GM18861 (cell line): ENCODE measurements around the gene NCAM2.

Experiments
- ATAC-seq: cut with Tn5 transposase; IDR thresholded peaks from one replicate; pipeline ENCODE4 v1.9.1; 2021; ENCODE audit not compliant: unreplicated experiment

The NCAM2 gene

GRCh38 chr21:21204366-21204996 is 206.3 kb downstream of the NCAM2 start:
- no peak for ATAC-seq

GRCh38 chr21:21205604-21206003 is 207.4 kb downstream of the NCAM2 start:
- no peak for ATAC-seq

- ATAC-seq: no peak
Measured at GRCh38 chr21:21210552-21210951, 212.3 kb downstream of the NCAM2 start.

- ATAC-seq: no peak
Measured at GRCh38 chr21:21213297-21213696, 215.1 kb downstream of the NCAM2 start.

GRCh38 chr21:21216047-21216446 is 217.8 kb downstream of the NCAM2 start:
- ATAC-seq: no peak

- no peak for ATAC-seq
Measured at GRCh38 chr21:21226472-21226871, 228.3 kb downstream of the NCAM2 start.

GRCh38 chr21:21230672-21231071 is 232.5 kb downstream of the NCAM2 start:
- no peak for ATAC-seq

- no peak for ATAC-seq
Measured at GRCh38 chr21:21231913-21232312, 233.7 kb downstream of the NCAM2 start.

GRCh38 chr21:21232320-21232719 is 234.1 kb downstream of the NCAM2 start:
- no peak for ATAC-seq

- ATAC-seq: no peak
Measured at GRCh38 chr21:21233051-21233450, 234.8 kb downstream of the NCAM2 start.

GRCh38 chr21:21236996-21237395 is 238.8 kb downstream of the NCAM2 start:
- no peak for ATAC-seq

- no peak for ATAC-seq
Measured at GRCh38 chr21:21238629-21239400, 240.6 kb downstream of the NCAM2 start.

- ATAC-seq: no peak
Measured at GRCh38 chr21:21241391-21241790, 243.2 kb downstream of the NCAM2 start.

- ATAC-seq: no peak
Measured at GRCh38 chr21:21246007-21246406, 247.8 kb downstream of the NCAM2 start.

GRCh38 chr21:21247424-21247823 is 249.2 kb downstream of the NCAM2 start:
- ATAC-seq: no peak

GRCh38 chr21:21262048-21262447 is 263.8 kb downstream of the NCAM2 start:
- ATAC-seq: no peak

GRCh38 chr21:21268061-21268471 is 269.9 kb downstream of the NCAM2 start:
- ATAC-seq: no peak

- ATAC-seq: no peak
Measured at GRCh38 chr21:21268885-21269284, 270.7 kb downstream of the NCAM2 start.

- ATAC-seq: no peak
Measured at GRCh38 chr21:21279193-21279901, 281.1 kb downstream of the NCAM2 start.

- no peak for ATAC-seq
Measured at GRCh38 chr21:21283810-21284209, 285.6 kb downstream of the NCAM2 start.

- no peak for ATAC-seq
Measured at GRCh38 chr21:21286170-21286798, 288.1 kb downstream of the NCAM2 start.

- ATAC-seq: no peak
Measured at GRCh38 chr21:21290751-21291150, 292.5 kb downstream of the NCAM2 start.
